IMR-90 (cell line): ENCODE measurements around the gene TPO. TPM values are rescaled to one million over a fixed set of nuclear protein-coding genes. Genes with fewer than 3 reads are reported as not detected.

Experiments
- ATAC-seq: fragments of 200-7000 bp; cut with Tn5 transposase; 2 replicates; pipeline ENCODE4 v1.9.1; 2020; ENCODE audit warnings: low read depth, mild to moderate bottlenecking, moderate library complexity
- BruUV-seq: library from RNA; stranded (reverse); fragments of 400-500 nt; replicated peaks from 2 replicates; lab custom pipeline; 2021; lab: Mats Ljungman, UMichigan
- CTCF ChIA-PET: fragments of 300-600 bp; formaldehyde crosslinking; extraction: SDS; loops from one replicate; lab custom pipeline; 2021; ENCODE audit warnings: antibody characterized with exemption; lab: Yijun Ruan, JAX
- POLR2A ChIA-PET: fragments of 300-600 bp; sonication (Branson Sonifier 250); formaldehyde crosslinking; loops from one replicate; lab custom pipeline; 2022; ENCODE audit warnings: antibody characterized with exemption; ENCODE audit not compliant: unreplicated experiment; lab: Charles Lee
- DNase-seq: peaks from one replicate; pipeline ENCODE4 v3.0.0; 2013
- H2AFZ ChIP-seq: replicated peaks from 2 replicates; pipeline ENCODE3; 2013; ENCODE audit warnings: low read length, mild to moderate bottlenecking; ENCODE audit not compliant: poor library complexity
- H2AK5ac ChIP-seq: 2 replicates; pipeline ENCODE4 v1.6.1; 2013; ENCODE audit warnings: low read depth, low read length, inconsistent platforms
- H2AK9ac ChIP-seq: replicated peaks from 2 replicates; pipeline ENCODE3; 2013; ENCODE audit warnings: mild to moderate bottlenecking, low read depth, low read length, moderate library complexity; ENCODE audit not compliant: poor library complexity
- H2BK120ac ChIP-seq: 2 replicates; pipeline ENCODE4 v1.6.1; 2013; ENCODE audit warnings: low read depth, low read length, inconsistent platforms
- H2BK15ac ChIP-seq: 3 replicates; pipeline ENCODE4 v1.6.1; 2013; ENCODE audit warnings: low read depth, low read length, inconsistent platforms
- H2BK20ac ChIP-seq: 2 replicates; pipeline ENCODE4 v1.6.1; 2013; ENCODE audit warnings: low read depth, mild to moderate bottlenecking, inconsistent platforms, low read length, moderate library complexity
- H2BK5ac ChIP-seq: 2 replicates; pipeline ENCODE4 v1.6.1; 2013; ENCODE audit warnings: mild to moderate bottlenecking, low read depth, low read length, inconsistent platforms; ENCODE audit not compliant: poor library complexity, severe bottlenecking
- H3K14ac ChIP-seq: replicated peaks from 2 replicates; pipeline ENCODE4 v1.6.1; 2013; ENCODE audit warnings: low read depth, low read length, inconsistent platforms
- H3K18ac ChIP-seq: 2 replicates; pipeline ENCODE4 v1.6.1; 2013; ENCODE audit warnings: low read depth, low read length, control low read depth
- H3K23ac ChIP-seq: 2 replicates; pipeline ENCODE4 v1.6.1; 2013; ENCODE audit warnings: low read depth, low read length, inconsistent platforms
- H3K27ac ChIP-seq: 2 replicates; pipeline ENCODE4 v1.5.1; 2013; ENCODE audit warnings: mild to moderate bottlenecking, control low read depth, low read length; ENCODE audit not compliant: insufficient read depth
- H3K27me3 ChIP-seq: 2 replicates; pipeline ENCODE4 v1.6.1; 2013; ENCODE audit warnings: low read length; ENCODE audit not compliant: control insufficient read depth, insufficient read depth
- H3K36me3 ChIP-seq: 2 replicates; pipeline ENCODE4 v1.6.1; 2013; ENCODE audit warnings: low read length, mixed read lengths; ENCODE audit not compliant: control insufficient read depth, insufficient read depth
- H3K4ac ChIP-seq: 2 replicates; pipeline ENCODE4 v1.6.1; 2013; ENCODE audit warnings: low read depth, low read length, inconsistent platforms
- H3K4me1 ChIP-seq: 2 replicates; pipeline ENCODE4 v1.6.1; 2013; ENCODE audit warnings: low read length, mixed read lengths; ENCODE audit not compliant: control insufficient read depth, insufficient read depth
- H3K4me2 ChIP-seq: 2 replicates; pipeline ENCODE4 v1.6.1; 2013; ENCODE audit warnings: low read depth, mild to moderate bottlenecking, control low read depth, low read length, moderate library complexity
- H3K4me3 ChIP-seq: 2 replicates; pipeline ENCODE4 v1.5.1; 2013; ENCODE audit warnings: low read depth, mild to moderate bottlenecking, control low read depth, low read length, moderate library complexity; ENCODE audit not compliant: insufficient read depth
- H3K56ac ChIP-seq: 2 replicates; pipeline ENCODE4 v1.6.1; 2013; ENCODE audit warnings: low read length, inconsistent platforms; ENCODE audit not compliant: insufficient read depth; ENCODE audit errors: extremely low read depth
- H3K79me1 ChIP-seq, 2 experiments: 2 replicates each; pipeline ENCODE4 v1.6.1; 2013; ENCODE audit warnings: low read length in 2 of 2, inconsistent platforms in 1 of 2, low read depth in 1 of 2
- H3K9ac ChIP-seq: 2 replicates; pipeline ENCODE4 v1.6.1; 2013; ENCODE audit warnings: low read depth, low read length, control low read depth
- H3K9me1 ChIP-seq: 2 replicates; pipeline ENCODE4 v1.6.1; 2013; ENCODE audit warnings: low read length, inconsistent platforms; ENCODE audit not compliant: insufficient read depth
- H3K9me3 ChIP-seq: 2 replicates; pipeline ENCODE4 v1.6.1; 2013; ENCODE audit warnings: low read length; ENCODE audit not compliant: control insufficient read depth, insufficient read depth
- H4K20me1 ChIP-seq: 2 replicates; pipeline ENCODE4 v1.6.1; 2013; ENCODE audit warnings: low read length, inconsistent platforms; ENCODE audit not compliant: insufficient read depth
- H4K5ac ChIP-seq: 2 replicates; pipeline ENCODE4 v1.6.1; 2013; ENCODE audit warnings: mild to moderate bottlenecking, low read depth, low read length, control low read depth
- H4K8ac ChIP-seq, 2 experiments: 2 replicates each; pipeline ENCODE4 v1.6.1; 2013; ENCODE audit warnings: low read depth in 2 of 2, low read length in 2 of 2, control low read depth in 1 of 2, inconsistent platforms in 1 of 2
- H4K91ac ChIP-seq: 2 replicates; pipeline ENCODE4 v1.6.1; 2013; ENCODE audit warnings: low read depth, low read length, inconsistent platforms; ENCODE audit not compliant: insufficient read depth
- BHLHE40 ChIP-seq: fragments of 150-350 bp; IDR thresholded peaks from 2 replicates; pipeline ENCODE4 v1.6.1; 2016; ENCODE audit warnings: mild to moderate bottlenecking, low read depth, low read length
- USF2 ChIP-seq: fragments of 150-350 bp; IDR thresholded peaks from 2 replicates; pipeline ENCODE4 v1.6.1; 2017; ENCODE audit warnings: mild to moderate bottlenecking, antibody characterized with exemption, low read length, low read depth
- WGBS, 2 experiments: methylation state at CpG; one replicate each; pipeline versions ENCODE4 v1.1.5 to v1.1.7; 2013; ENCODE audit warnings: missing lambda C conversion rate in 2 of 2; ENCODE audit not compliant: insufficient read length in 1 of 2; ENCODE audit errors: extremely low coverage in 2 of 2; 5-methylcytosine and 5-hydroxymethylcytosine counted together
- dilution Hi-C: fragments of 300-500 bp; cut with HindIII; formaldehyde crosslinking; loops from one replicate; pipeline ENCODE4 v1.14.3; 2018; ENCODE audit warnings: low sequenced_read_pairs; ENCODE audit not compliant: unreplicated experiment
- in situ Hi-C: fragments of 300-500 bp; cut with MboI; formaldehyde crosslinking; loops from 3 replicates; pipeline ENCODE4 v1.14.3; 2019; ENCODE audit warnings: low sequenced_read_pairs, inconsistent platforms, mixed read lengths
- intact Hi-C: fragments of 100-400 bp; cut with micrococcal nuclease; formaldehyde crosslinking; loops from 2 replicates; pipeline ENCODE4 v1.10.0; 2022
- polyA plus RNA-seq, 3 experiments: library from polyadenylated mRNA; depleted of rRNA; stranded (reverse); fragments of >200 nt; gene quantifications; 2 replicates each; pipeline ENCODE4 v1.2.3, GENCODE V29; 2012; ENCODE audit warnings: low replicate concordance in 1 of 3
- total RNA-seq: library from RNA; depleted of rRNA; stranded (reverse); fragments of >200 nt; gene quantifications from 2 replicates; pipeline ENCODE4 v1.2.3, GENCODE V29; 2012

TPO gene
- total and polyA plus RNA-seq, 2 of the 4 experiments (the other 2 are of a cell fraction), result not detected

- in situ Hi-C loops (no loop called here), dilution Hi-C loops (no loop called here), intact Hi-C loops (no loop called here)
- ChIA-PET CTCF (interaction anchor here (0.5 kb wide), 1 partner anchor 339 kb away, joined by 5 read pairs; no protein-coding TSS in a partner anchor), POLR2A (no interaction called here)
- Histone ChIP-seq H4K20me1 (no peaks in the 10 kb centered on the region), H4K91ac (no peak overlapping the region), H2BK5ac (no peak overlapping the region), H3K9me3 (peaks cover 25% of the 10 kb centered on the region), H3K4ac (no peak overlapping the region), H3K9ac (no peak overlapping the region), H2BK120ac (no peak overlapping the region), H4K5ac (no peak overlapping the region), H3K56ac (no peak overlapping the region), H4K8ac (no peak overlapping the region), H3K23ac (no peak overlapping the region), H3K27me3 (no peaks in the 10 kb centered on the region), H3K36me3 (no peaks in the 10 kb centered on the region), H2BK15ac (no peak overlapping the region), H3K9me1 (no peaks in the 10 kb centered on the region), H3K27ac (no peak overlapping the region), H2AFZ (no peak overlapping the region), H3K18ac (no peak overlapping the region), H3K4me3 (no peak overlapping the region), H2BK20ac (no peak overlapping the region), H3K14ac (no peak overlapping the region), H3K79me1 (no peaks in the 10 kb centered on the region), H2AK5ac (no peak overlapping the region), H3K4me2 (no peak overlapping the region), H3K4me1 (no peaks in the 10 kb centered on the region), H2AK9ac (no peak overlapping the region)
- TF ChIP-seq BHLHE40 (no peak), USF2 (no peak)
- no TSS peak for BruUV-seq
- ATAC-seq, result no peak
- DNase-seq, result no peak
- WGBS, 2 experiments, result 20% methylated on average over 1 of the region's 7 CpGs; no CpG with 5 or more reads in 1 of the 2 experiments
Measured at GRCh38 chr2:1398191-1398590, 15.1 kb upstream of the TPO start.
